T-cell (primary cell): ENCODE data around the gene TBX15. TPM values are rescaled to one million over a fixed set of nuclear protein-coding genes. Genes with fewer than 3 reads are reported as not detected.

Experiments used
- ATAC-seq, 4 experiments: fragments of 200-7000 bp in 3 of 4; fragments of 150-1000 bp in 1 of 4; cut with Tn5 transposase; replicated peaks in 1 of 4; 1 replicate in 3 of 4; 2 replicates in 1 of 4; pipeline ENCODE4 v1.10.0; 2021; ENCODE audit warnings: moderate library complexity in 3 of 4, mild to moderate bottlenecking in 2 of 4, moderate number of reproducible peaks in 1 of 4
- CTCF ChIA-PET, 2 donors: fragments of 300-600 bp; sonication (Branson Sonifier 250); formaldehyde crosslinking; loops; one replicate each; lab custom pipeline; 2022; ENCODE audit warnings: antibody characterized with exemption in 2 of 2; lab: Charles Lee
- POLR2A ChIA-PET, 2 donors: fragments of 300-600 bp; sonication (Branson Sonifier 250); formaldehyde crosslinking; loops; one replicate each; lab custom pipeline; 2022; ENCODE audit warnings: antibody characterized with exemption in 2 of 2; lab: Charles Lee
- DNase-seq, 35 experiments: peaks; one replicate each; pipeline versions ENCODE4 v3.0.0 to v3.0.0-alpha.2; 2013 to 2023
- H3K27ac ChIP-seq: one replicate; pipeline ENCODE4 v1.5.1; 2013; ENCODE audit warnings: low read length
- H3K27me3 ChIP-seq, 2 experiments: replicated peaks in 1 of 2; 1 replicate in 1 of 2; 2 replicates in 1 of 2; pipeline versions ENCODE4 v1.6.1 to v1.7.0; 2013; ENCODE audit warnings: low read length in 1 of 2, mixed read lengths in 1 of 2; ENCODE audit not compliant: control insufficient read depth in 2 of 2, insufficient read depth in 2 of 2; ENCODE audit errors: extremely low read depth in 1 of 2
- H3K36me3 ChIP-seq, 2 donors: 1 replicate in 1 of 2; 2 replicates in 1 of 2; pipeline versions ENCODE4 v1.6.1 to v1.7.0; 2013; ENCODE audit warnings: low read length in 1 of 2; ENCODE audit not compliant: control insufficient read depth in 2 of 2, insufficient read depth in 1 of 2; ENCODE audit errors: extremely low read depth in 1 of 2
- H3K4me1 ChIP-seq, 2 experiments: 1 replicate in 1 of 2; 2 replicates in 1 of 2; pipeline versions ENCODE4 v1.6.1 to v1.7.0; 2013; ENCODE audit warnings: low read length in 2 of 2, mixed read lengths in 1 of 2; ENCODE audit not compliant: insufficient read depth in 2 of 2, control insufficient read depth in 1 of 2; ENCODE audit errors: extremely low read depth in 1 of 2
- H3K4me3 ChIP-seq, 2 donors: 1 replicate in 1 of 2; 2 replicates in 1 of 2; pipeline versions ENCODE4 v1.5.1 to v1.7.0; 2013; ENCODE audit warnings: mild to moderate bottlenecking in 2 of 2, low read length in 1 of 2, moderate library complexity in 1 of 2; ENCODE audit not compliant: control insufficient read depth in 1 of 2; ENCODE audit errors: extremely low read depth in 1 of 2
- H3K9me3 ChIP-seq: 2 replicates; pipeline ENCODE4 v1.7.0; 2013
- H3K27ac Mint-ChIP-seq, 2 donors: one replicate each; pipeline ENCODE4 v1.8.0; 2020 to 2021; ENCODE audit warnings: mild to moderate bottlenecking in 2 of 2, mixed read lengths in 2 of 2
- H3K27me3 Mint-ChIP-seq, 2 donors: one replicate each; pipeline ENCODE4 v1.8.0; 2021 to 2022; ENCODE audit warnings: mixed read lengths in 2 of 2
- H3K36me3 Mint-ChIP-seq: one replicate; pipeline ENCODE4 v1.8.0; 2021; ENCODE audit warnings: mixed read lengths
- H3K4me1 Mint-ChIP-seq, 3 donors: one replicate each; pipeline ENCODE4 v1.8.0; 2020 to 2022; ENCODE audit warnings: mixed read lengths in 3 of 3, mild to moderate bottlenecking in 1 of 3
- H3K4me3 Mint-ChIP-seq, 3 donors: one replicate each; pipeline ENCODE4 v1.8.0; 2020 to 2022; ENCODE audit warnings: mild to moderate bottlenecking in 3 of 3, mixed read lengths in 3 of 3, moderate library complexity in 3 of 3
- H3K9me3 Mint-ChIP-seq, 3 donors: one replicate each; pipeline ENCODE4 v1.8.0; 2020 to 2022; ENCODE audit warnings: mixed read lengths in 3 of 3
- WGBS: methylation state at CpG from one replicate; pipeline ENCODE4 v1.1.5; 2013; ENCODE audit warnings: missing lambda C conversion rate; ENCODE audit not compliant: insufficient coverage; 5-methylcytosine and 5-hydroxymethylcytosine counted together
- total RNA-seq, 35 experiments: library from RNA in 6 of 35; stranded (reverse) in 6 of 35; fragments of 120-200 nt in 1 of 35; gene quantifications; one replicate each; pipeline versions ENCODE4 v1.2.1 to v1.2.4 and lab custom pipeline; 2013 to 2026

The TBX15 gene
- total RNA-seq, 5 donors from 2014 or later (not counting 1 experiment from before 2014, with no cell fraction given): 0.12 TPM; not detected in 4

DNA sequence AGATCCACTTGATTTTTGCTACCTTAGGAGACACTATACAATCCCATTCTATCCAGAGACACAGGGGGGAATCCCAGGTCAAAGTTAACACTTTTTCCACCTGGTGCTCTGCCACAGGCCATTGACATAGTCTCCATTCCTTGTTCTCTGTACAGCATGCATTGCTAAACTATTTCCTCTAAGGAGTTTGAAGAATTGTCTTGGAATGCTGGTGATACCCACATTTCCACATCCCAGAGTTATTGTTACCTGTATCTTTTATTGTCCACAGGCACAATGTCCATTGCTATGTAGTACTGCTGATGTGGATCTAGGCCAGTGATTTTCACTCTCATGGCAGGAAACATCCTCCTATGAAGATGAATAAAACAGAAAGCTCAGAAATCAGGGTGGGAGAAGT is 61.9 kb downstream of the TBX15 start:
- Histone ChIP-seq H3K36me3 (no peaks in the 10 kb centered on the region), H3K4me1 (no peaks in the 10 kb centered on the region), H3K9me3 (no peaks in the 10 kb centered on the region), H3K4me3 (no peak overlapping the region), H3K27ac (no peak overlapping the region), H3K27me3 (no peaks in the 10 kb centered on the region)
- Mint-ChIP-seq H3K27ac (no peak overlapping the region), H3K4me1 (no peaks in the 10 kb centered on the region), H3K9me3 (peaks cover 3 to 16% (median 10%) of the 10 kb centered on the region in 3 donors), H3K36me3 (no peaks in the 10 kb centered on the region), H3K27me3 (peaks cover 3 to 5% of the 10 kb centered on the region in 2 donors), H3K4me3 (no peak overlapping the region)
- ChIA-PET CTCF (no interaction called here), POLR2A (no interaction called here)
- ATAC-seq: no peak
- DNase-seq: no peak

DNA sequence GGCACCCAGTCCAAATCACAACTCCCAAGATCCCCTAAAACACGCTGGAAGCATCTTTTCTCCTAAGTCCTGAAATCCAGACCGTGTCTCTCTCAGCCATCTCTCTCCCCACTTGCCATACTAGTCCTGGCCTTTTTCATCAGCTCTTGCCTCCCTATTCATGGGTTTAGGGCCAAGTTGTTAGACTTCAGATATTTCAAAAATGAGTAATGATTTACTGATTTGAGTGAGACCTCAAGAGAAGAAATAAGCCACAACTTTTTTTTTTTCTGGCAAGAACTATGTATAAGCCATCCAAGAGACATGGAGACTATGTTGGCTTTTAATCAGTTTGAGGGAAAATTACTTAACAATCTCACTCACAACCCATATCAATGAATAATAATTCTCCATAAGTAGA is 62.5 kb downstream of the TBX15 start:
- Histone ChIP-seq H3K4me1 (no peaks in the 10 kb centered on the region), H3K36me3 (no peaks in the 10 kb centered on the region), H3K4me3 (no peak overlapping the region), H3K27ac (no peak overlapping the region), H3K9me3 (no peaks in the 10 kb centered on the region), H3K27me3 (no peaks in the 10 kb centered on the region)
- Mint-ChIP-seq H3K4me3 (no peak overlapping the region), H3K9me3 (peaks cover 3 to 16% (median 10%) of the 10 kb centered on the region in 3 donors), H3K27me3 (peaks cover 3 to 5% of the 10 kb centered on the region in 2 donors), H3K4me1 (no peaks in the 10 kb centered on the region), H3K27ac (no peak overlapping the region), H3K36me3 (no peaks in the 10 kb centered on the region)
- ATAC-seq (no peak), DNase-seq (no peak)
- WGBS: no CpG with 5 or more reads among the region's 2 CpGs
- ChIA-PET POLR2A (no interaction called here), CTCF (interaction anchor here in 1 of 2 donors (0.7 kb wide), 1 partner anchor 11 kb away, joined by 3 read pairs; no protein-coding TSS in a partner anchor)

GRCh38 chr1:118923319-118923718 is 64.8 kb downstream of the TBX15 start:
- no peak for DNase-seq
- Histone ChIP-seq H3K4me1 (no peaks in the 10 kb centered on the region), H3K4me3 (no peak overlapping the region), H3K27ac (no peak overlapping the region), H3K9me3 (no peaks in the 10 kb centered on the region), H3K27me3 (no peaks in the 10 kb centered on the region), H3K36me3 (no peaks in the 10 kb centered on the region)
- ChIA-PET POLR2A (no interaction called here), CTCF (no interaction called here)
- H3K4me3 Mint-ChIP-seq: no peak overlapping the region
- H3K27me3 Mint-ChIP-seq: peaks cover 2 to 3% of the 10 kb centered on the region in 2 donors
- H3K36me3 Mint-ChIP-seq: no peaks in the 10 kb centered on the region
- no CpG with 5 or more reads among the region's 4 CpGs for WGBS
- ATAC-seq: no peak
- H3K27ac Mint-ChIP-seq: no peak overlapping the region
- H3K4me1 Mint-ChIP-seq: no peaks in the 10 kb centered on the region
- peaks cover 0 to 20% (median 4%) of the 10 kb centered on the region in 3 donors for H3K9me3 Mint-ChIP-seq

- H3K27ac Mint-ChIP-seq: no peak overlapping the region
- peaks cover 0 to 27% (median 4%) of the 10 kb centered on the region in 3 donors for H3K9me3 Mint-ChIP-seq
- DNase-seq: no peak
- no peaks in the 10 kb centered on the region for H3K4me1 ChIP-seq
- no peaks in the 10 kb centered on the region for H3K36me3 Mint-ChIP-seq
- ChIA-PET POLR2A (no interaction called here), CTCF (no interaction called here)
- H3K9me3 ChIP-seq: no peaks in the 10 kb centered on the region
- no peaks in the 10 kb centered on the region for H3K4me1 Mint-ChIP-seq
- H3K4me3 Mint-ChIP-seq: no peak overlapping the region
- no peaks in the 10 kb centered on the region for H3K27me3 ChIP-seq
- no peak overlapping the region for H3K4me3 ChIP-seq
- no peak for ATAC-seq
- H3K36me3 ChIP-seq: no peaks in the 10 kb centered on the region
- WGBS: no CpG with 5 or more reads among the region's 5 CpGs
- no peak overlapping the region for H3K27ac ChIP-seq
- peaks cover 2 to 3% of the 10 kb centered on the region in 2 donors for H3K27me3 Mint-ChIP-seq
Observed at GRCh38 chr1:118921994-118922393, 66.1 kb downstream of the TBX15 start.

GRCh38 chr1:118920124-118920717 is 67.9 kb downstream of the TBX15 start:
- no peak overlapping the region for H3K27ac Mint-ChIP-seq
- WGBS: 60% methylated on average over 3 of the region's 4 CpGs
- Histone ChIP-seq H3K4me1 (no peaks in the 10 kb centered on the region), H3K4me3 (no peak overlapping the region), H3K27ac (no peak overlapping the region), H3K9me3 (no peaks in the 10 kb centered on the region), H3K36me3 (no peaks in the 10 kb centered on the region), H3K27me3 (no peaks in the 10 kb centered on the region)
- H3K4me1 Mint-ChIP-seq: no peaks in the 10 kb centered on the region
- DNase-seq: no peak
- peaks cover 0 to 3% of the 10 kb centered on the region in 2 donors for H3K27me3 Mint-ChIP-seq
- no peaks in the 10 kb centered on the region for H3K36me3 Mint-ChIP-seq
- ChIA-PET POLR2A (no interaction called here), CTCF (no interaction called here)
- H3K4me3 Mint-ChIP-seq: no peak overlapping the region
- no peak for ATAC-seq
- peaks cover 0 to 18% (median 4%) of the 10 kb centered on the region in 3 donors for H3K9me3 Mint-ChIP-seq

DNA sequence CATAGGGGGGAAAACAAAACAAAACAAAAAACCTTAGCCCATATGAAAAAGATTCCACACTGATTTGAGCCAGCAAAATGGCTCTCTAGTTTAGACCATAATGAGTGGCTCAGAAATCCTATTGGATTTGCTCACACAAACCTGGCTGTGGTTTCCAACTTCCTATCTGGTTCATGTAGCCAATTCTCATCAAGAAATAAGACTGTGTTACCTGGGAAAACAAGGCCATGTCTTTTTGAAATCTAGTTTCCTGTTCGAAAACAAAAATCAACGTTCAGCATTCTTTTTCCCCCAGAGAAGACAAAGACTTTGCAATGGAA is 69.2 kb downstream of the TBX15 start:
- Histone ChIP-seq H3K27ac (no peak overlapping the region), H3K27me3 (no peaks in the 10 kb centered on the region), H3K9me3 (no peaks in the 10 kb centered on the region), H3K4me1 (no peaks in the 10 kb centered on the region), H3K36me3 (no peaks in the 10 kb centered on the region), H3K4me3 (no peak overlapping the region)
- H3K4me3 Mint-ChIP-seq: no peak overlapping the region
- ATAC-seq: no peak
- no peaks in the 10 kb centered on the region for H3K27me3 Mint-ChIP-seq
- WGBS: no CpG with 5 or more reads among the region's 2 CpGs
- no peaks in the 10 kb centered on the region for H3K4me1 Mint-ChIP-seq
- POLR2A ChIA-PET: no interaction called here
- no peak overlapping the region for H3K27ac Mint-ChIP-seq
- H3K36me3 Mint-ChIP-seq: no peaks in the 10 kb centered on the region
- H3K9me3 Mint-ChIP-seq: peaks cover 2 to 12% (median 4%) of the 10 kb centered on the region in 3 donors
- no peak for DNase-seq
- CTCF ChIA-PET: no interaction called here
